NCI-H2029 treated with DMSO at 0.1 percent for 48 hours (cell line): Measurements from ENCODE around the gene DNM2.
A peak's percentile ranks its signal among the peaks of the same experiment; 100 is the strongest.
"Not testable (repeated sequence)": the region's sequence is repeated elsewhere in the genome, so short reads cannot be mapped to it uniquely, and the experiment has no call there.

Experiments used
- DNase-seq: peaks from one replicate; lab custom pipeline; 2025; lab: John Stamatoyannopoulos, UW

Gene DNM2

GRCh38 chr19:10866495-10866894 lies 148.6 kb downstream of the DNM2 start:
- no peak for DNase-seq

DNA sequence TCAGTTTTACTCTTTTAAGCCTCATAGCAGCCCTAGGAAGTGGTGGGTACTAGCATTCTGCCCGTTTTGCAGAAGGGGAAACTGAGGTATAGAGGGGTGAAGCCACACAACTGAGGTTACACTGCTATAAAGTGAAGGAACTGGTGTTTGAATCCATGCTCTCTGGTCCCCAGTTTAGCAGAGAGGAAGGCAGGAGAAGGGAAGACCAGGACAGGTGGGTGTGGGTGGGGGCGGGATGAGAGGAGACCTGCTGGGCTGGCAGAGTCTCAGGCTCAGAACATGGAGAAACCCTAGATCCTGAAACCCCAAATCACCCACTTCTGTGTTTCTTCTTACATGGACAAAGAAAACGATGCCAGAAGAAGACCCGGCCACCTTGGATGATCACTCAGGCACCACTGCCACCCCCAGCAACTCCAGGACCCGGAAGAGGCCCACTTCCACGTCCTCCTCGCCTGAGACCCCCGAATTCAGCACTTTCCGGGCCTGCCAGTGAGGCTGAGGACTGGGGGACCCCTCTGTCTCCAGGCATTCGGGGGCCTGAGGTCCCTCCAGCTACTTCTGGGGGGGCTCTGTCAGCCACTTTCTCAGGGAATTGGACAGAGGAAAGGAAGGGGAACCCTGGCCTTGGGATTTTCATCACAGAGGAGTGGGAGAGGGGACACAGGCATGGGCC lies 151.1 kb downstream of the DNM2 start:
- DNase-seq = no peak

DNA sequence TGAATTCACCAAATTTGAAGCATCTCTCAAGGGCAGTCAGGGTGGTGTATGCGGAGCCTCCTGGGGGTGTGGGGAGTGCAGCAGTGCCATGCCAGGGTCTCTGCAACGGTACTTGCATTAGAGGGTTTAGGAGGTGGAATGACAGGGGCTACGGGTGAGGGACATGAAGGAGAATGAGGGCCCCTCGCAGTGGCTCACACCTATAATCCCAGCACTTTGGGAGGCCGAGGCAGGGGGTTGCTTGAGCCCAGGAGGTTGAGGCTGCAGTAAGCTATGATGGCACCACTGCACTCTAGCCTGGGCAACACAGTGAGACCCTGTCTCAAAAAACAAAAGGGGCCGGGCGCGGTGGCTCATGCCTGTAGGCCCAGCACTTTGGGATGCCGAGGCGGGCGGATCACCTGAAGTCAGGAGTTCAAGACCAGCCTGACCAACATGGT lies 152.0 kb downstream of the DNM2 start:
- not testable (repeated sequence) for DNase-seq

DNA sequence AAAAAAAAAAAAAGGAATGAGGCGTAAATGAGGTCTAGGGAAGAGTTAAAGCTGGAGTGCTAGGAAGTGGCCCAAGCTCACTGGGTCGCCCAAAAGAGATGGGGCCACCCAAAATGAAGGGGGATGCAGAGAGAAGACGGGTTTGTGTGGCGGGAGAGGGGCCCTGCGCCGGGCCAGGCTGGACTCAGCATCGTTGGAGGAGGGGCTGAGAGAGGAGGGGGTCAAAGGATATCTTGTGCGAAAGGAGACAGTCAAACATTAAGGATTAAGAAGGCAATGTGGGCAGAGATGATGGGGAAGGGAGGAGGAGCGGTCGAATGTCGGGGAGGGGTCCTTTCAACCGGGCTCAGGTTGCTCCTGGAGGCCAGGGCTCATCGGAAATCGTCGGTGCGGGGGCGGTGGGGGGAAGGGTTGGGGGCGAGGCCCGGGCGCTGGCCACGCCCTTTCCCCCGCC lies 152.6 kb downstream of the DNM2 start:
- peak; percentile 64 for DNase-seq

DNA sequence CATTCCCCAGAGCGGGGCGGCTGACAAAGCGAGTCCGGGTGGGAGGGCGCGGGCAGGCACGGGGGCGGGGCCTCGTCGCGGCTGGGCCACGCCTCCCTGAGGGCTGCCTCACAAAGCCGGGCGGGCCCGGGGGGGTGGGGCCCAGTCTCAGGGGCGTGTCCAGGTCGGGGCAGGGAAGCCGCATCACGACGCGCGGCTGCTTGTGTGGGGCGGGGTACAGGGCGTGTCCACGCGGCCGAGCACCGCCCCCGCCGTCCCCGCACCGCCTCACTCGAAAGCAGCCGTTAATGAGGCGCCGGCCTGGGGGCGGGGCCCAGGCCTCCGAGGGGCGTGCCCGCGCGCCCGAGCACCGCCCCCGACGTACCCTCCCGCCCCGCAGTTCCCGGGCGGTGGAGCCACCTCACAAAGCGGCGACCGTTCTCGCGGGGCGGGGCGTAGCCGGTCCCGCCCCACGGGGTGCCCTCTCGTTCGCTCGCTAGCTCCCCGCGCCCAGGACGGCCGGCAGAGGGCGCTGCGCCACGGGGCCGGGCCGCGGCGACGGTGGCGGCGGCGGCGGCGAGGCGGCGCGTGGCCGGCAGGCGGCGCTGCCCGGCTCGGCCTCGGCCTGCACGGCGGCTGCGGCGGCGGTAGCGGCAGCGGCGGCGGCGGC lies 153.2 kb downstream of the DNM2 start, which contains the start of gene CARM1:
TSS of gene CARM1 (plus strand) at position 599 of the 649 bp plus-strand sequence. CDS start 150 bp downstream, outside the sequence.
- DNase-seq = peak; percentile 97

GRCh38 chr19:10871711-10872545 lies 154.0 kb downstream of the DNM2 start:
- no peak for DNase-seq

DNA sequence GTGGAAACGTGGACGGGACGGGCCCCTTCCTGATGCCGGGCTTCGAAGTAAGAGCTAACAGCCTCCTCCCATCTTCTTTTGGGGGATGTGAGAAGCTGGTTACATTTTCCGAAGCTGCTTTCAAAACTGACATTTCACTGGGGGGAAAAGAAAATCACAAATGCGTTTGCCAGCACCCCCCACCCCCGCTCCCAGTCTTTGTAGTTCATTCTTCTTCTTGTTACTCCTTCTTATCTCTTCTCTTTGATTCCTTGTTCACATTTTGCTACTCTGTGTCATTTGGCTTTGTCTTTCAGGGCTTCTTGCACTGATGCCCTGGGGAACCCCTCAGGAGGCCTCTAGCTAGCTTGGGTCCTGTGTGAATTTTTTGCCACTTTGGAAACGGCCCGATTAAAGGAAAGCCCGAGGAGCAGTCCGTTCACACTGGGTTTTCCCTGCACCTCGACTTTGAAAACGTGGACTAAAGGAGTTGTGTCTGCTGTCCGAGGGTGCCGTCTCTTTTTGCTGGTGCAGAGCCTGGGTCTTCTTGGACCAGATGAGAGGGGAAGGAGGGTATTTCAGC lies 154.7 kb downstream of the DNM2 start:
- no peak for DNase-seq

DNA sequence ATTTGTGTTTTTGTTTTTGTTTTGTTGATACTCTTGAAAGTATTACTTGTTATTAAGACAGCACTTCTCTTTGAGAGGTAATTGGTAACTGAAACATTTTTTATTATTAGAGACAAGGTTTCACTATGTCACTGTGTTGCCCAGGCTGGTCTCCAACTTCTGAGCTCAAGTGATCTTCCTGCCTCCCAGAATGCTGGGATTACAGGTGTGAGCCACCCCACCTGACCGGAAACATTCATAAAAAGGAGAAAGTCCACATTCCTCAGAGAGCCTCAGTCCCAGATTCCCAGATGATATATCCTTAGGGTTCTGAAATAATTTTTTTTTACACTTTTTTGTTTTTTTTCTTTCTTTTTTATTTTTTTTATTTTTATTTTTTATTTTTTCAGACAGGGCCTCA lies 156.1 kb downstream of the DNM2 start:
- no peak for DNase-seq

DNA sequence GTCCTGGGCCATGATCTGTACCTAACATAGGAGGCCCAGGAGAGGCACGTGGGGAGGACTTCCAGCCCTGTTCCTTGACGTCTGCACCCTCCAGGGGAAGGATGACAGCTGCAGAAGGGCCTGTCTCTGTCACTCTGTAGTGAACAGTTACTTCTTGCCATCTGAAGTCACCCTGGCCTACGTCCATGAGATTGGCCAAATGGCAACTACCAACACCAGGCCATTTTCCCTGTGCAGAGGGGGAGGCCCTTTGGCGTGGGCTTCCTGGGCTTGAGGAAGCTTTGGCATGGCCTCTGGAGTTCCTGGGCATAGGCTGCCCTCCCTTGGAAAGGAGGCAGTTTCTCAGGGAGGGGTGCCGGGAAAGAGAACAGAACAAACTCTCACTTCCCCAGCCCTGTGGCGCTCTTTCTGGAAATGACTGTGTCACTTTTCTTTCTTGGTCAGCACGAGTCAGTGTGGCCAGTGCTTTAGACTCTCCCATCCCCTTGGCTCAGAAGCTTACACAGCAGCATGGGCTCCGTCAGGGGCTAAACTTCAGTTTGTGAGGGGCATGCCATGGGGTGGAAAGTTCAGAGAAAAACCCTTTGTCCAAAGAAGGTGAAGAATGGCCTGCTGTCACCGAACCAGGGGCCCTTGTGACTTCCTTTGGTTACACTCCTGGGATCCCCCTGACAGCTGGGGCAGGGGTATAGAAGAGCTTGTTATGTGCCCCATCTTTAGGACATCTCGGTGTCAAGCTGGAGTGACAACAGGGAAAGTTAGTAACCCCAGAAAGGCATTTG lies 158.8 kb downstream of the DNM2 start:
- no peak for DNase-seq

DNA sequence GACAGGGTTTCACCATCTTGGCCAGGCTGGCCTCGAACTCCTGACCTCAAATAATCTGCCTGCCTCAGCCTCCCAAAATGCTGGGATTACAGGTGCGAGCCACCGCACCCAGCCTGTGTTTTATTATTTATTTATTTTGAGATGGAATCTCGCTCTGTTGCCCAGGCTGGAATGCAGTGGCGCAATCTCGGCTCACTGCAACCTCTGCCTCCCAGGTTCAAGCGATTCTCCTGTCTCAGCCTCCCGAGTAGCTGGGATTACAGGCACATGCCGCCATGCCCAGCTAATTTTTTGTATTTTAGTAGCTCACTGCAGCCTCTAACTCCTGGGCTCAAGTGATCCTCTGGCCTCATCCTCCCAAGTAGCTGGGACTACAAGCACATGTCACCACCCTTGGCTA lies 159.7 kb downstream of the DNM2 start:
- DNase-seq = not testable (repeated sequence)

DNA sequence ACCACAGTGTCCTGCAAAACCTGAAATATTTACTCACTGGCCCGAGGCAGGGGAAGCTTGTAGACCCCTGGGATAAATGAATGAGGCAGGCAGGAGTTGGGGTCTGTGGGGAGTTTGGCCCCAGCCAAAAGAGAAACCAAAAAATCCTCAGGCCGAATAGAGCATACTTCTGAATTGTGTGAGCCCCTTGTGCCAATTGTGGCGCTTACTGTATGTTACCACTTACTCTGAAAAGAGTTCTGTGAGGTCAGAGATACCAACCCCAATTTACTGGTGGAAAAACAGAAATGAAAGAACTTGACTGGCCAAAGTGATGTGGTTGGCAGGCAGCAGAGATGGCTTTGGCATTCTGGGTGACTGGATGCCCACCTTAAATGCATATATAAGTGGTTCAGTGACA lies 160.4 kb downstream of the DNM2 start:
- no peak for DNase-seq
